HTERT RPE-1 (cell line): ENCODE data around the gene DCTN2.
"Not testable (repeated sequence)": the region's sequence is repeated elsewhere in the genome, so short reads cannot be mapped to it uniquely, and the experiment has no call there.

Source experiments
- in situ Hi-C: fragments of 300-500 bp; cut with MboI; formaldehyde crosslinking; loops from 4 replicates; pipeline ENCODE4 v1.14.3; 2020; ENCODE audit warnings: low sequenced_read_pairs

The DCTN2 gene

GRCh38 chr12:57495051-57495701, 51.8 kb downstream of the DCTN2 start:
- in situ Hi-C loops, result not testable (repeated sequence)

GRCh38 chr12:57491393-57492280, 55.4 kb downstream of the DCTN2 start:
- in situ Hi-C loops, result no loop called here

- in situ Hi-C loops, result no loop called here
Measured at GRCh38 chr12:57490126-57490525, 56.9 kb downstream of the DCTN2 start.

- in situ Hi-C loops, result no loop called here
Measured at GRCh38 chr12:57489157-57489641, 57.8 kb downstream of the DCTN2 start.

- in situ Hi-C loops, result no loop called here
Measured at GRCh38 chr12:57488402-57489156, 58.4 kb downstream of the DCTN2 start.

GRCh38 chr12:57487597-57488401, 59.2 kb downstream of the DCTN2 start, which contains the start of gene MARS1:
TSS of gene MARS1 (plus strand) at chr12:57488068. CDS start at chr12:57488091, 23 bp downstream.
- in situ Hi-C loops, result no loop called here

- in situ Hi-C loops, result no loop called here
Measured at GRCh38 chr12:57487055-57487596, 59.9 kb downstream of the DCTN2 start.

- in situ Hi-C loops, result no loop called here
Measured at GRCh38 chr12:57485695-57486094, 61.3 kb downstream of the DCTN2 start.

GRCh38 chr12:57483466-57483865, 63.5 kb downstream of the DCTN2 start:
- in situ Hi-C loops, result no loop called here

GRCh38 chr12:57481671-57482070, 65.3 kb downstream of the DCTN2 start:
- in situ Hi-C loops, result no loop called here
